GM23338 (cell line): Measurements from ENCODE around the gene RIBC2. TPM values are rescaled to one million over a fixed set of nuclear protein-coding genes. Genes with fewer than 3 reads are reported as not detected.

Experiments
- ATAC-seq: fragments of 200-7000 bp; cut with Tn5 transposase; 3 replicates; pipeline ENCODE4 v1.9.1; 2020
- DNase-seq: peaks from one replicate; pipeline ENCODE4 v3.0.0-alpha.2; 2015; ENCODE audit warnings: low spot score
- H2AFZ ChIP-seq: fragments of 200-600 bp; sonication (generic); 2 replicates; pipeline ENCODE4 v1.8.0; 2016; ENCODE audit warnings: antibody characterized with exemption, mild to moderate bottlenecking, moderate library complexity
- H3F3A ChIP-seq: fragments of 200-600 bp; sonication (generic); replicated peaks from 2 replicates; pipeline ENCODE4 v1.8.0; 2017; ENCODE audit warnings: antibody characterized with exemption, mixed run types, low read depth
- H3K27ac ChIP-seq: fragments of 200-600 bp; sonication (generic); 2 replicates; pipeline ENCODE4 v1.6.1; 2016; ENCODE audit warnings: low read depth
- H3K27me3 ChIP-seq: fragments of 200-600 bp; sonication (generic); 2 replicates; pipeline ENCODE4 v1.8.0; 2016; ENCODE audit warnings: mild to moderate bottlenecking, mixed run types, moderate library complexity; ENCODE audit not compliant: insufficient read depth
- H3K36me3 ChIP-seq: fragments of 200-600 bp; sonication (generic); 2 replicates; pipeline ENCODE4 v1.8.0; 2016; ENCODE audit warnings: mild to moderate bottlenecking; ENCODE audit not compliant: insufficient read depth
- H3K4me1 ChIP-seq: fragments of 200-600 bp; sonication (generic); 2 replicates; pipeline ENCODE4 v1.8.0; 2016; ENCODE audit warnings: mild to moderate bottlenecking, moderate library complexity; ENCODE audit not compliant: insufficient read depth
- H3K4me2 ChIP-seq: fragments of 200-600 bp; sonication (generic); 2 replicates; pipeline ENCODE4 v1.7.1; 2017; ENCODE audit warnings: mixed run types
- H3K4me3 ChIP-seq: fragments of 200-600 bp; sonication (generic); 2 replicates; pipeline ENCODE4 v1.6.1; 2016; ENCODE audit warnings: mixed run types
- H3K79me2 ChIP-seq: fragments of 200-600 bp; sonication (generic); replicated peaks from 2 replicates; pipeline ENCODE4 v1.8.0; 2017; ENCODE audit warnings: mild to moderate bottlenecking; ENCODE audit not compliant: insufficient read depth
- H3K9me2 ChIP-seq: fragments of 200-600 bp; sonication (generic); 2 replicates; pipeline ENCODE4 v1.8.0; 2017; ENCODE audit not compliant: insufficient read depth
- H4K20me1 ChIP-seq: fragments of 200-600 bp; sonication (generic); replicated peaks from 2 replicates; pipeline ENCODE4 v1.8.0; 2017; ENCODE audit warnings: mild to moderate bottlenecking; ENCODE audit not compliant: insufficient read depth
- H3K27ac Mint-ChIP-seq: 2 replicates; pipeline ENCODE4 v1.8.0; 2020; ENCODE audit warnings: inconsistent platforms, mild to moderate bottlenecking, moderate library complexity, mixed read lengths
- H3K27me3 Mint-ChIP-seq: 3 replicates; pipeline ENCODE4 v1.8.0; 2022; ENCODE audit warnings: low read depth, mild to moderate bottlenecking, moderate library complexity, mixed read lengths, inconsistent platforms; ENCODE audit not compliant: insufficient read depth, poor library complexity
- H3K36me3 Mint-ChIP-seq: 3 replicates; pipeline ENCODE4 v1.8.0; 2021; ENCODE audit warnings: low read depth, mild to moderate bottlenecking, inconsistent platforms, moderate library complexity, mixed read lengths
- H3K4me1 Mint-ChIP-seq: 3 replicates; pipeline ENCODE4 v1.8.0; 2020; ENCODE audit warnings: mild to moderate bottlenecking, inconsistent platforms, mixed read lengths
- H3K4me3 Mint-ChIP-seq: 3 replicates; pipeline ENCODE4 v1.8.0; 2021; ENCODE audit warnings: moderate library complexity, mild to moderate bottlenecking, inconsistent platforms, mixed read lengths
- H3K9me3 Mint-ChIP-seq: 3 replicates; pipeline ENCODE4 v1.8.0; 2020; ENCODE audit warnings: moderate library complexity, mild to moderate bottlenecking, inconsistent platforms, mixed read lengths
- CREB1 ChIP-seq: fragments of 250-450 bp; sonication (Bioruptor Pico); IDR thresholded peaks from 2 replicates; pipeline ENCODE4 v1.5.0; 2020; ENCODE audit warnings: low read depth, mild to moderate bottlenecking, moderate library complexity
- CTCF ChIP-seq, 2 experiments: fragments of 200-600 bp in 1 of 2; sonication (generic) in 1 of 2; conservative IDR thresholded peaks; 2 replicates each; pipeline versions ENCODE4 v1.5.1 to v1.6.1; 2016 to 2017; ENCODE audit warnings: antibody characterized with exemption in 2 of 2, low read depth in 2 of 2, mild to moderate bottlenecking in 2 of 2, moderate library complexity in 1 of 2
- ETS1 ChIP-seq: IDR thresholded peaks from 2 replicates; pipeline ENCODE4 v1.6.1; 2016; ENCODE audit warnings: antibody characterized with exemption
- EZH2 ChIP-seq: fragments of 200-600 bp; sonication (generic); IDR thresholded peaks from one replicate; pipeline ENCODE4 v1.8.0; 2017; ENCODE audit warnings: antibody characterized with exemption, mild to moderate bottlenecking, low read depth; ENCODE audit not compliant: unreplicated experiment
- EZH2phosphoT487 ChIP-seq: fragments of 200-600 bp; sonication (generic); IDR thresholded peaks from one replicate; pipeline ENCODE4 v1.8.1; 2018; ENCODE audit warnings: antibody characterized with exemption; ENCODE audit not compliant: unreplicated experiment
- JUNB ChIP-seq: IDR thresholded peaks from one replicate; pipeline ENCODE4 v1.6.1; 2016; ENCODE audit warnings: antibody characterized with exemption; ENCODE audit not compliant: unreplicated experiment
- NANOG ChIP-seq: IDR thresholded peaks from 2 replicates; pipeline ENCODE4 v1.6.1; 2016; ENCODE audit warnings: antibody characterized with exemption, borderline replicate concordance
- POLR2AphosphoS5 ChIP-seq: IDR thresholded peaks from 2 replicates; pipeline ENCODE4 v1.6.1; 2016; ENCODE audit warnings: antibody characterized with exemption, low read depth
- REST ChIP-seq: IDR thresholded peaks from one replicate; pipeline ENCODE4 v1.6.1; 2018; ENCODE audit warnings: antibody characterized with exemption; ENCODE audit not compliant: unreplicated experiment
- STAT1 ChIP-seq: IDR thresholded peaks from one replicate; pipeline ENCODE4 v1.6.1; 2016; ENCODE audit warnings: antibody characterized with exemption; ENCODE audit not compliant: unreplicated experiment
- ZNF114 ChIP-seq: fragments of 250-450 bp; sonication (Bioruptor Pico); IDR thresholded peaks from 2 replicates; pipeline ENCODE4 v1.5.0; 2020; ENCODE audit warnings: mild to moderate bottlenecking, moderate library complexity
- ZNF331 ChIP-seq: fragments of 250-450 bp; sonication (Bioruptor Pico); IDR thresholded peaks from 2 replicates; pipeline ENCODE4 v1.5.0; 2020; ENCODE audit warnings: low read depth, mild to moderate bottlenecking, moderate library complexity
- ZNF462 ChIP-seq: fragments of 250-450 bp; sonication (Bioruptor Pico); IDR thresholded peaks from 2 replicates; pipeline ENCODE4 v1.5.0; 2020; ENCODE audit warnings: mild to moderate bottlenecking, moderate library complexity
- polyA plus RNA-seq: library from polyadenylated mRNA; unstranded; fragments of >200 nt; fragmentation: Nextera tagmentation; extraction: Ambion mirVana; gene quantifications from 2 replicates; pipeline ENCODE4 v1.2.1, GENCODE V29; 2016
- total RNA-seq: library from RNA; depleted of rRNA; stranded (reverse); fragments of >200 nt; shearing (Covaris generic); gene quantifications from 2 replicates; pipeline ENCODE4 v1.2.3, GENCODE V29; 2014

The RIBC2 gene
- total and polyA plus RNA-seq, 2 experiments from 2014 or later, result 2.2 to 2.8 TPM

GRCh38 chr22:45470871-45471270 is 57.4 kb downstream of the RIBC2 start:
- H3K27ac Mint-ChIP-seq, result no peak overlapping the region
- Histone ChIP-seq H3K36me3 (no peaks in the 10 kb centered on the region), H3K27me3 (no peaks in the 10 kb centered on the region), H3K4me1 (peaks cover 24% of the 10 kb centered on the region), H3K4me2 (no peak overlapping the region), H2AFZ (no peak overlapping the region; the same call in 1 of the 2 replicates), H3K9me2 (no peaks in the 10 kb centered on the region), H3K79me2 (no peaks in the 10 kb centered on the region), H3F3A (no peaks in the 10 kb centered on the region), H3K4me3 (no peak overlapping the region), H4K20me1 (no peaks in the 10 kb centered on the region), H3K27ac (no peak overlapping the region)
- no peak overlapping the region for H3K4me3 Mint-ChIP-seq
- peaks cover 5% of the 10 kb centered on the region for H3K27me3 Mint-ChIP-seq
- peaks cover 21% of the 10 kb centered on the region for H3K4me1 Mint-ChIP-seq
- no peak for TF ChIP-seq ZNF331 (CRISPR knock-in tag)
- no peak for TF ChIP-seq ETS1
- no peak for TF ChIP-seq EZH2phosphoT487
- TF ChIP-seq JUNB, result no peak
- no peak for TF ChIP-seq STAT1
- no peak for TF ChIP-seq EZH2
- no peak for TF ChIP-seq CREB1
- no peak for TF ChIP-seq ZNF114 (CRISPR knock-in tag)
- no peak for TF ChIP-seq NANOG
- no peak for TF ChIP-seq POLR2AphosphoS5
- no peak for TF ChIP-seq ZNF462 (CRISPR knock-in tag)
- TF ChIP-seq CTCF (conservative IDR thresholded peaks at IDR 0.05; ENCODE audit: low read depth in 2 of 2), result no peak
- TF ChIP-seq REST, result no peak
- H3K36me3 Mint-ChIP-seq, result peaks cover 9% of the 10 kb centered on the region; the same call in 2 of the 3 replicates
- peaks cover 12% of the 10 kb centered on the region for H3K9me3 Mint-ChIP-seq
- DNase-seq (no peak), ATAC-seq (peak; percentile 48)
